Measurements from ENCODE around the gene CDPF1. TPM values are rescaled to one million over a fixed set of nuclear protein-coding genes. Genes with fewer than 3 reads are reported as not detected.

The CDPF1 gene
- total RNA-seq, 1 experiment from 2014 or later, result 8.1 TPM

GRCh38 chr22:46220921-46221320 is 29.2 kb downstream of the CDPF1 start:
- Histone ChIP-seq H2BK20ac (ENCODE audit: low read depth, low read length, poor library complexity, severe bottlenecking) (no peak overlapping the region), H3K9me3 (ENCODE audit: control insufficient read depth, low read depth, low read length) (no peaks in the 10 kb centered on the region), H2AFZ (ENCODE audit: low read length) (no peak overlapping the region), H4K20me1 (ENCODE audit: control insufficient read depth, insufficient read depth, insufficient read length) (no peaks in the 10 kb centered on the region), H3K79me2 (ENCODE audit: insufficient read depth, low read length) (no peaks in the 10 kb centered on the region), H3K23ac (ENCODE audit: insufficient read length, low read depth, low read length) (no peak overlapping the region), H2AK5ac (ENCODE audit: insufficient read length, low read length) (no peak overlapping the region), H3K4me2 (ENCODE audit: insufficient read depth, insufficient read length, low read length) (no peak overlapping the region), H4K8ac (replicated peaks; ENCODE audit: insufficient read length, low read depth, low read length) (no peak overlapping the region), H2BK12ac (ENCODE audit: insufficient read length, low read depth, low read length) (no peak overlapping the region), H3K56ac (ENCODE audit: insufficient read length, low read depth, low read length) (no peak overlapping the region), H3K27ac (ENCODE audit: insufficient read length, low read depth, low read length) (no peak overlapping the region), H3K4ac (ENCODE audit: low read depth, low read length) (no peak overlapping the region), H4K91ac (ENCODE audit: insufficient read length, low read depth, low read length) (no peak overlapping the region), H3K27me3 (ENCODE audit: insufficient read depth, low read length) (no peaks in the 10 kb centered on the region), H2BK5ac (ENCODE audit: insufficient read length, low read length) (no peak overlapping the region), H4K5ac (ENCODE audit: insufficient read length, low read depth, low read length) (no peak overlapping the region), H2BK120ac (ENCODE audit: low read depth, low read length, poor library complexity, severe bottlenecking) (no peak overlapping the region), H3T11ph (ENCODE audit: low read length) (no peak overlapping the region), H3K18ac (ENCODE audit: insufficient read length, low read depth, low read length) (no peak overlapping the region), H3K23me2 (ENCODE audit: insufficient read length, low read depth, low read length, poor library complexity, severe bottlenecking) (no peaks in the 10 kb centered on the region), H3K4me1 (ENCODE audit: insufficient read depth, low read length) (no peaks in the 10 kb centered on the region), H3K9ac (ENCODE audit: extremely low read depth, insufficient read length, low read length) (no peak overlapping the region), H2BK15ac (ENCODE audit: low read depth, low read length) (no peak overlapping the region), H3K14ac (ENCODE audit: insufficient read depth, low read length) (no peak overlapping the region), H3K79me1 (ENCODE audit: insufficient read depth, low read depth, low read length, poor library complexity, severe bottlenecking) (no peaks in the 10 kb centered on the region)
- Mint-ChIP-seq H3K4me1 (peaks cover 5 to 14% of the 10 kb centered on the region in 2 experiments), H3K27ac (no peak overlapping the region), H3K9me3 (no peaks in the 10 kb centered on the region; a peak in 2 of 5 replicates), H3K27me3 (ENCODE audit: low read depth) (no peaks in the 10 kb centered on the region), H3K4me3 (no peak overlapping the region), H3K36me3 (ENCODE audit: insufficient read depth in 1 of 3, low read depth in 3 of 3) (peaks cover 0 to 23% (median 0%) of the 10 kb centered on the region in 3 experiments; a peak in 2 of 7 replicates)
- no peak for TF ChIP-seq CTCF (conservative IDR thresholded peaks at IDR 0.05)
- no peak for DNase-seq
- WGBS (ENCODE audit: extremely low coverage, insufficient read length, low lambda C conversion rate), result no CpG with 5 or more reads among the region's 5 CpGs
